ENCODE results near the gene PDE4B. TPM values are rescaled to one million over a fixed set of nuclear protein-coding genes. Genes with fewer than 3 reads are reported as not detected.

PDE4B gene
- total RNA-seq, 2 donors from 2014 or later, result 18.1 to 55.4 TPM

- intact Hi-C loops (cut with DNase I), result no loop called here
- Histone ChIP-seq H3K4me3 (no peak overlapping the region), H3K4me1 (replicated peaks) (no peaks in the 10 kb centered on the region), H3K36me3 (no peaks in the 10 kb centered on the region), H3K27me3 (replicated peaks; ENCODE audit: insufficient read depth) (no peaks in the 10 kb centered on the region), H3K9me3 (no peaks in the 10 kb centered on the region), H3K27ac (no peak overlapping the region)
- TF ChIP-seq CTCF (IDR thresholded peaks at IDR 0.05) (no peak), POLR2AphosphoS5 (IDR thresholded peaks at IDR 0.05) (no peak), POLR2A (IDR thresholded peaks at IDR 0.05) (no peak)
- 67% methylated on average over 3 of the region's 3 CpGs for WGBS
- no peak for DNase-seq (ENCODE audit: low spot score)
Observed at GRCh38 chr1:66323958-66324625, 531.4 kb downstream of the PDE4B start.

GRCh38 chr1:66325594-66326380 lies 533.1 kb downstream of the PDE4B start:
- Histone ChIP-seq H3K4me1 (replicated peaks) (no peaks in the 10 kb centered on the region), H3K36me3 (no peaks in the 10 kb centered on the region), H3K9me3 (no peaks in the 10 kb centered on the region), H3K27ac (no peak overlapping the region), H3K4me3 (no peak overlapping the region), H3K27me3 (replicated peaks; ENCODE audit: insufficient read depth) (no peaks in the 10 kb centered on the region)
- TF ChIP-seq POLR2AphosphoS5 (IDR thresholded peaks at IDR 0.05) (no peak), POLR2A (IDR thresholded peaks at IDR 0.05) (no peak)
- 95% methylated on average over 5 of the region's 5 CpGs for WGBS
- intact Hi-C loops (cut with DNase I), result no loop called here
- DNase-seq (ENCODE audit: low spot score), result no peak

GRCh38 chr1:66326867-66327266 lies 534.2 kb downstream of the PDE4B start:
- Histone ChIP-seq H3K36me3 (no peaks in the 10 kb centered on the region), H3K4me1 (replicated peaks) (no peaks in the 10 kb centered on the region), H3K4me3 (no peak overlapping the region), H3K9me3 (no peaks in the 10 kb centered on the region), H3K27ac (no peak overlapping the region), H3K27me3 (replicated peaks; ENCODE audit: insufficient read depth) (no peaks in the 10 kb centered on the region)
- DNase-seq (ENCODE audit: low spot score), result no peak
- intact Hi-C loops (cut with DNase I), result no loop called here
- TF ChIP-seq CTCF (IDR thresholded peaks at IDR 0.05) (no peak), POLR2AphosphoS5 (IDR thresholded peaks at IDR 0.05) (no peak), POLR2A (IDR thresholded peaks at IDR 0.05) (no peak)

GRCh38 chr1:66327588-66327987 lies 534.9 kb downstream of the PDE4B start:
- TF ChIP-seq POLR2A (IDR thresholded peaks at IDR 0.05) (no peak), CTCF (IDR thresholded peaks at IDR 0.05) (no peak), POLR2AphosphoS5 (IDR thresholded peaks at IDR 0.05) (no peak)
- H3K27me3 ChIP-seq (replicated peaks; ENCODE audit: insufficient read depth), result no peaks in the 10 kb centered on the region
- H3K36me3 ChIP-seq, result no peaks in the 10 kb centered on the region
- H3K9me3 ChIP-seq, result no peaks in the 10 kb centered on the region
- H3K27ac ChIP-seq, result no peak overlapping the region
- H3K4me1 ChIP-seq (replicated peaks), result no peaks in the 10 kb centered on the region
- DNase-seq (ENCODE audit: low spot score), result no peak
- 88% methylated on average over 2 of the region's 2 CpGs for WGBS
- intact Hi-C loops (cut with DNase I), result no loop called here
- no peak overlapping the region for H3K4me3 ChIP-seq

- Histone ChIP-seq H3K4me3 (no peak overlapping the region), H3K4me1 (replicated peaks) (no peaks in the 10 kb centered on the region), H3K27me3 (replicated peaks; ENCODE audit: insufficient read depth) (no peaks in the 10 kb centered on the region), H3K36me3 (no peaks in the 10 kb centered on the region), H3K9me3 (no peaks in the 10 kb centered on the region), H3K27ac (no peak overlapping the region)
- WGBS, result 95% methylated on average over 3 of the region's 3 CpGs
- DNase-seq (ENCODE audit: low spot score), result no peak
- no peak for TF ChIP-seq CTCF (IDR thresholded peaks at IDR 0.05)
- no peak for TF ChIP-seq POLR2AphosphoS5 (IDR thresholded peaks at IDR 0.05)
- TF ChIP-seq POLR2A (IDR thresholded peaks at IDR 0.05), result no peak
- intact Hi-C loops (cut with DNase I), result no loop called here
Observed at GRCh38 chr1:66328896-66329295, 536.2 kb downstream of the PDE4B start.
